Tibial nerve (tissue), 4 donors: Measurements from ENCODE around the gene POLR1G. TPM values are rescaled to one million over a fixed set of nuclear protein-coding genes. Genes with fewer than 3 reads are reported as not detected.

Experiments
- DNase-seq, 2 donors: peaks; one replicate each; pipeline ENCODE4 v3.0.0-alpha.2; 2019; ENCODE audit warnings: low spot score in 2 of 2
- H3K27ac ChIP-seq, 4 donors: fragments of 200-600 bp; sonication (generic) in 3 of 4; one replicate each; pipeline ENCODE4 v1.5.1; 2017 to 2019; ENCODE audit warnings: mild to moderate bottlenecking in 1 of 4
- H3K27me3 ChIP-seq, 2 donors: fragments of 200-600 bp; sonication (generic) in 1 of 2; one replicate each; pipeline versions ENCODE4 v1.5.1 to v1.6.0; 2017 to 2019
- H3K36me3 ChIP-seq, 3 donors: fragments of 200-600 bp; sonication (generic); one replicate each; pipeline ENCODE4 v1.5.1; 2018 to 2019
- H3K4me1 ChIP-seq, 4 donors: fragments of 200-600 bp; sonication (generic) in 3 of 4; one replicate each; pipeline ENCODE4 v1.5.1; 2017 to 2019
- H3K4me3 ChIP-seq, 4 donors: fragments of 200-600 bp; sonication (generic) in 3 of 4; one replicate each; pipeline ENCODE4 v1.5.1; 2017 to 2019; ENCODE audit warnings: mild to moderate bottlenecking in 1 of 4, moderate library complexity in 1 of 4
- H3K9me3 ChIP-seq, 4 donors: fragments of 200-600 bp; sonication (generic) in 3 of 4; one replicate each; pipeline ENCODE4 v1.5.1; 2017 to 2019
- EP300 ChIP-seq, 2 donors: sonication (generic); formaldehyde crosslinking; IDR thresholded peaks; one replicate each; pipeline ENCODE4 v1.6.1; 2017; ENCODE audit warnings: antibody characterized with exemption in 2 of 2, mild to moderate bottlenecking in 1 of 2
- POLR2A ChIP-seq, 2 donors: fragments of 450-650 bp; IDR thresholded peaks; one replicate each; pipeline ENCODE4 v1.6.1; 2017; ENCODE audit warnings: antibody characterized with exemption in 2 of 2, mild to moderate bottlenecking in 2 of 2, moderate library complexity in 2 of 2
- WGBS, 2 donors: methylation state at CpG; one replicate each; pipeline ENCODE4 v1.1.5; 2018; 5-methylcytosine and 5-hydroxymethylcytosine counted together
- total RNA-seq, 4 donors: library from RNA; depleted of rRNA; stranded (reverse); fragments of >200 nt; gene quantifications; one replicate each; pipeline ENCODE4 v1.1.0, GENCODE V29; 2016
- TF ChIP-seq, protein P1 (sequence below), 5 experiments: fragments of 200-600 bp in 3 of 5; fragments of 450-650 bp in 2 of 5; sonication (generic) in 3 of 5; IDR thresholded peaks; one replicate each; pipeline ENCODE4 v1.5.1; 2016 to 2019; ENCODE audit warnings: antibody characterized with exemption in 5 of 5, mild to moderate bottlenecking in 3 of 5, moderate library complexity in 2 of 5

Gene POLR1G, protein sequence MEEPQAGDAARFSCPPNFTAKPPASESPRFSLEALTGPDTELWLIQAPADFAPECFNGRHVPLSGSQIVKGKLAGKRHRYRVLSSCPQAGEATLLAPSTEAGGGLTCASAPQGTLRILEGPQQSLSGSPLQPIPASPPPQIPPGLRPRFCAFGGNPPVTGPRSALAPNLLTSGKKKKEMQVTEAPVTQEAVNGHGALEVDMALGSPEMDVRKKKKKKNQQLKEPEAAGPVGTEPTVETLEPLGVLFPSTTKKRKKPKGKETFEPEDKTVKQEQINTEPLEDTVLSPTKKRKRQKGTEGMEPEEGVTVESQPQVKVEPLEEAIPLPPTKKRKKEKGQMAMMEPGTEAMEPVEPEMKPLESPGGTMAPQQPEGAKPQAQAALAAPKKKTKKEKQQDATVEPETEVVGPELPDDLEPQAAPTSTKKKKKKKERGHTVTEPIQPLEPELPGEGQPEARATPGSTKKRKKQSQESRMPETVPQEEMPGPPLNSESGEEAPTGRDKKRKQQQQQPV
- 10 to 100 TPM in 1 of 4 donors, 1 to 10 TPM in 3; 2.2 to 10.8 (median 6.2) TPM for total RNA-seq

DNA sequence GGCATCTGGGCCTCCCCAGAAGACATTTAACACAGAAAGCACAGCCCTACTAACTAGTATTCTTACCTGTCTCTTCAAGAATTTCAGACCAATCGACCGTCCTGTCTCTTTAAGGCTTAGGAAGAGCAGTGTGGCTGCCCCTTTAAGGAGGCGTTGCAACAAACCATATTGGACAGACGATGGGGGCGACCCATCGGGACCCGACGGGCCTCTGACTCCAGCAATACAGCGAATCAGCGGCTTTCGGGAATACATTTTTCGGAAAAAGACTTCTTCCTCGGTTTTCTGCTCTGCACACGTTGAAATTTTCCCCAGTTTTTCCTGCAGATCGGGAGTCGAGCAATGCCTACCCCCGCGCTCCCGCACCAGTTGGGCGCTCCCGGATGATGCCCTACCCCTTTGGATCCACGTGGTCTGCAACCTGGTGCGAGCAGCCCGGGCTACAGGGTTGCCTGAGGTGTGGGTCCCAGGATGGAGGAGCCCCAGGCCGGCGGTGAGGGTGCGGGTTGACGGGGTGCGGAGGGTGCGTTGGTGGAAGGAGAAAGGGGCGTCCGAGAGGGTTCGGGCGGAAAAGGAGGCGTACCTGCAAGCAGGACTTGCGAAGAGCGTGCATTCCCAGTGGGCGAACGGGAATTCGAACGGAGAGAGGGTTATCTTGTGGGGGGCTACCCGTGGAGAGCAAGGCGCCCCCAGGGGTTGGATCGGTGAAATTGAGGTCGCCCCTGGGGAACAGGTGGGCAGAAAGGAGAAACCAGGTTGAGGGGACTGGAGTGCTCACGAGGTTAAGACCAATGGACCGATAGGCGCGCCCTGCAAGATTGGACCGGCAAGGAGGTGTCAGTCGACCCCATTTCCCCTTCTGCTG is at the start of gene POLR1G:
TSS of gene POLR1G (plus strand) at position 419 of the 865 bp plus-strand sequence. CDS start at position 472, 53 bp downstream.
- 1% methylated on average over 51 of the region's 51 CpGs for WGBS, 2 donors
- no peaks in the 10 kb centered on the region for H3K9me3 ChIP-seq
- peak within 1 kb of the TSS; percentile 79 to 91 (median 88) for H3K27ac ChIP-seq
- DNase-seq, result peak in 1 of 2 donors; percentile 64
- peak within 1 kb of the TSS; percentile 50 to 78 (median 68) for H3K4me3 ChIP-seq
- peaks cover 0 to 55% (median 16%) of the 10 kb centered on the region in 4 donors for H3K4me1 ChIP-seq
- TF ChIP-seq EP300 (IDR thresholded peaks at IDR 0.05) (peak; percentile 63 to 82), POLR2A (IDR thresholded peaks at IDR 0.05) (no peak)
- TF ChIP-seq, protein P1, sequence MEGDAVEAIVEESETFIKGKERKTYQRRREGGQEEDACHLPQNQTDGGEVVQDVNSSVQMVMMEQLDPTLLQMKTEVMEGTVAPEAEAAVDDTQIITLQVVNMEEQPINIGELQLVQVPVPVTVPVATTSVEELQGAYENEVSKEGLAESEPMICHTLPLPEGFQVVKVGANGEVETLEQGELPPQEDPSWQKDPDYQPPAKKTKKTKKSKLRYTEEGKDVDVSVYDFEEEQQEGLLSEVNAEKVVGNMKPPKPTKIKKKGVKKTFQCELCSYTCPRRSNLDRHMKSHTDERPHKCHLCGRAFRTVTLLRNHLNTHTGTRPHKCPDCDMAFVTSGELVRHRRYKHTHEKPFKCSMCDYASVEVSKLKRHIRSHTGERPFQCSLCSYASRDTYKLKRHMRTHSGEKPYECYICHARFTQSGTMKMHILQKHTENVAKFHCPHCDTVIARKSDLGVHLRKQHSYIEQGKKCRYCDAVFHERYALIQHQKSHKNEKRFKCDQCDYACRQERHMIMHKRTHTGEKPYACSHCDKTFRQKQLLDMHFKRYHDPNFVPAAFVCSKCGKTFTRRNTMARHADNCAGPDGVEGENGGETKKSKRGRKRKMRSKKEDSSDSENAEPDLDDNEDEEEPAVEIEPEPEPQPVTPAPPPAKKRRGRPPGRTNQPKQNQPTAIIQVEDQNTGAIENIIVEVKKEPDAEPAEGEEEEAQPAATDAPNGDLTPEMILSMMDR (IDR thresholded peaks at IDR 0.05), result peak in 2 of 5 experiments; percentile 72 to 90
- peaks cover 0 to 23% (median 0%) of the 10 kb centered on the region in 3 donors for H3K36me3 ChIP-seq
- peaks cover 5 to 36% of the 10 kb centered on the region in 2 donors for H3K27me3 ChIP-seq

DNA sequence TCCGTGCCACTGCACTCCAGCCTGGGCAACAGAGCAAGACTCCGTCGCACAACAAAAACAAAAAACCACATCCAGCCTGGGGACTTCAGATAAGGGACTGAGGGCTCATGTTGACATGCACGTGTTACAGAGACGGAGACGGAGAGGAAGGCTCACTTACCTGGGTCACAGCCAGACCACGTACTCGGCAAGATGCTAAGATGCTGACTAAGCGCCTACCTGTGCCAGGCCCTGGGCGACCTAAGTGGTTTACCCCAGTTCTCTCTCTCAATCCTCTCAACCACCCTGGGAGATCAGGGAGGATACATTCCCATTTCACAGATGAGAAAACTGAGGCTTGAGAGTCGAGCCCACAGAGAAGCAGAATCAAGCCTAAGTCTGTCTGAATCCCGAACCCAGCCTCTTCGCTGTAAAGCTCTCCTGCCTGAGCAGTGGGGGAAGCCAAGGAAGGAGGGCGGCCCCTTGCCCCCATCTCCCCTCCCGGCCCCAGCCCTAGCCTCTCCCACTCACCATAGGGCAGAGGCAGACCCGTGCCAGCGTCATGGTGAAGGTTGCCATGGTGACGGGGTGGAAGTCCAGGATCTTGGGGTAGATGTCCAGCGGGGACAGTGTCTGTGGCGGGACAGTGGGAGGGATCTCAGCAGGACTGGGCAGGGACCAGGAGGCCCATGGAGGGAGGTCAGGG is 49.5 kb upstream of the POLR1G start:
- H3K4me3 ChIP-seq, result no peak overlapping the region
- DNase-seq, result no peak
- no peaks in the 10 kb centered on the region for H3K4me1 ChIP-seq
- H3K36me3 ChIP-seq, result peaks cover 0 to 96% (median 5%) of the 10 kb centered on the region in 3 donors
- TF ChIP-seq POLR2A (IDR thresholded peaks at IDR 0.05) (no peak), EP300 (IDR thresholded peaks at IDR 0.05) (no peak)
- TF ChIP-seq, protein P1 (IDR thresholded peaks at IDR 0.05), result no peak
- no peak overlapping the region for H3K27ac ChIP-seq
- no peaks in the 10 kb centered on the region for H3K9me3 ChIP-seq
- WGBS, 2 donors, result 87 to 88% methylated on average over 20 of the region's 20 CpGs
- no peaks in the 10 kb centered on the region for H3K27me3 ChIP-seq

DNA sequence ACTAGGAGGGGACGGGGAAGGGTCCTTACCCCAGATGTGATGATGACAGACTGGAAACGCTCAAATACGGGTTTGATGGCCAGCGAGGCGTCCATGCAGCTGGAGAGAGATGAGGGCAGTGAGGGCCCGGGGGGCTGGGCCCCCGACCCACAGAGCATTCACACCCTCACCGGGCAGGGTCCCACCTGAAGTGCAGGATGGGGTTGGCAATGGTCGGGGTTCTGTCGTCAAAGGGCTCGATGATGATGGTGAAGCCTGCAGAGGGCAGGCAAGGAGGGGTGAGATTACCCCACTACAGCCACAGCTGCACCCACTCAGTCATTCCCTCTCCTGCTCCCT is 49.0 kb upstream of the POLR1G start:
- Histone ChIP-seq H3K36me3 (peaks cover 0 to 96% (median 5%) of the 10 kb centered on the region in 3 donors), H3K27me3 (no peaks in the 10 kb centered on the region), H3K9me3 (no peaks in the 10 kb centered on the region), H3K27ac (no peak overlapping the region), H3K4me3 (no peak overlapping the region), H3K4me1 (no peaks in the 10 kb centered on the region)
- 90 to 96% methylated on average over 11 of the region's 11 CpGs for WGBS, 2 donors
- TF ChIP-seq, protein P1 (IDR thresholded peaks at IDR 0.05), result no peak
- TF ChIP-seq POLR2A (IDR thresholded peaks at IDR 0.05) (no peak), EP300 (IDR thresholded peaks at IDR 0.05) (no peak)
- no peak for DNase-seq

DNA sequence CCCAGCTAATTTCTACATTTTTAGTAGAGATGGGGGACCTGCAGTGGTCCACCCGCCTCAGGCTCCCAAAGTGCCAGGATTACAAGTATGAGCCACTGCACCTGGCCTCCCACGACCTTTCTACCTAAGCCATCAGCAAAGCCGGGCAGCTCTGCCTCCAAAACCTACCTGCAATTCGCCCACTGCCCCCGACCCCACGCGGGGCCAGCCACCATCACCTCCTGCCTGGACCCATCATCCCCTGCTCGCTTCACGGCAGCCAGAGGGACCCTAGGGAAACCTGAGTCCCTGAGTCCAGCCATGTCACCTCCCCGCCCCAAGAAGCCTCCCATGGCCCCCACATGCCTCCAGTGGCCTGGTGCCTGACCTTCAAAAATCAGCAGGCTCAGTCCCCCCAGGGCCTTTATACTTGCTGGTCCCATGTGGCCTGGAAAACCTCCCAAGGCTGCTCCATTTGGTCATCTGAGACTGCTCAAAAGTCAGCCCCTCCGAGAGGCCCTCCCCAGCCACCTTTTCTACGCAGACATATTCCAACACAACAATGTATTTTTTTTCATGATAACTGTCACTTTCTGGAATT is 48.1 kb upstream of the POLR1G start:
- Histone ChIP-seq H3K4me1 (no peaks in the 10 kb centered on the region), H3K36me3 (peaks cover 0 to 96% (median 4%) of the 10 kb centered on the region in 3 donors), H3K4me3 (no peak overlapping the region), H3K9me3 (no peaks in the 10 kb centered on the region), H3K27me3 (no peaks in the 10 kb centered on the region), H3K27ac (no peak overlapping the region)
- WGBS, 2 donors, result 92 to 93% methylated on average over 12 of the region's 12 CpGs
- TF ChIP-seq, protein P1 (IDR thresholded peaks at IDR 0.05), result no peak
- TF ChIP-seq EP300 (IDR thresholded peaks at IDR 0.05) (no peak), POLR2A (IDR thresholded peaks at IDR 0.05) (no peak)
- DNase-seq, result no peak
